DND-41 (cell line): ENCODE measurements around the gene TNFRSF19.

Source experiments
- CTCF ChIP-seq: IDR thresholded peaks from 2 replicates; pipeline ENCODE4 v1.5.1; 2012; ENCODE audit warnings: borderline replicate concordance, low read length, moderate library complexity, mild to moderate bottlenecking; ENCODE audit not compliant: poor library complexity, severe bottlenecking; ENCODE audit errors: extremely low read depth
- EZH2 ChIP-seq: IDR thresholded peaks from 3 replicates; pipeline ENCODE4 v1.6.1; 2012; ENCODE audit warnings: borderline replicate concordance, low read depth, mild to moderate bottlenecking, moderate library complexity, low read length, inconsistent platforms; ENCODE audit not compliant: severe bottlenecking

GRCh38 chr13:23670793-23671192 is 100.6 kb downstream of the TNFRSF19 start:
- TF ChIP-seq CTCF, result no peak
- TF ChIP-seq EZH2, result no peak
